Cardiac fibroblast (primary cell): ENCODE results near the gene ATG10.
A peak's percentile ranks its signal among the peaks of the same experiment; 100 is the strongest.

Experiments used
- DNase-seq, 2 donors: peaks; one replicate each; pipeline versions ENCODE4 v3.0.0 to v3.0.0-alpha.2; 2010; ENCODE audit warnings: low read depth in 2 of 2
- H3K4me3 ChIP-seq, 2 donors: replicated peaks in 1 of 2; 1 replicate in 1 of 2; 2 replicates in 1 of 2; pipeline ENCODE4 v1.5.1; 2011; ENCODE audit warnings: low read depth in 2 of 2, low read length in 2 of 2, mild to moderate bottlenecking in 2 of 2, moderate library complexity in 1 of 2
- TF ChIP-seq, protein P1 (sequence below): IDR thresholded peaks from one replicate; pipeline ENCODE4 v1.5.1; 2011; ENCODE audit warnings: low read depth, mild to moderate bottlenecking, low read length, inconsistent platforms

ATG10 gene

DNA sequence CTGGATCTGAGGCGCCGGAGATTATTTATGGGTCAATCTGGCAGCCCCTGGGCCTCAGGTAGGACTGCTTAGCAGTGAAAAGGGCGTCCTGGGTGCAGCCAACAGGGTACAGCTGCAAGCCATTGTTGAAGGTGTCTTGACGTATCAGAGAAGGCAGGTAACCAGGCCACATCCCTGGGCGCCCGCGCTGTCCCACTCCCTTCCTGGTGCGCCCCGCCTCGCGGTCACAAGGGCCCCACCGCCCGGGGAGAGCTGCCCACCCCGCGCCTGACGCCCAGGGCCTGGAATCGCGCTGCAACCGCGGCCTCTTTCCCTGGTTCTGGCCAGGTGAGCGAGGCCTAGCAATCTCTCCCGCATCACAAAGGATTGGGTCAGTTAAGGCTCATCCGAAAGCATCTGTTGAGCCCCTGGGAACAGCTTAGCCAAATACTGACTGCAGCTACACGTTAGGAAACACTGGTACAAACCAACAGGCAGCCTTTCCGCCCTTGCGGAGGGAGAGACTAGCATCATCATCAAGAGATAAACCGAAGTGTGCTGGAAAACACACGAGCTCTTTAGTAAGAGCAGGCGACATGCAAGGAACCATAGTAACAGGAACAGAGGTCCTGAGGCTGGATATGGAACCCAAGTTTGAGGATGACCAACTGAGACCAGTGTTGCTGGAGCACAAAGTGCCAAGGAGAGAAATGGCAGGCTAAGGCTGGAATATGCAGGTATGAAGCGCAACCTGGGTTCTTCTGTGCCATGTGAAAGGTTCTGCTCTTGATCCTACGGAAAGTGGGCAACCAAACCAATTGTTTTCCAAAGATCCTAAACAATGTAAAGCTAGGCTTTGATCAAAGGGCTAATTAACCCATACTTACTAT, 302.8 kb downstream of the ATG10 start:
- TF ChIP-seq, protein P1, sequence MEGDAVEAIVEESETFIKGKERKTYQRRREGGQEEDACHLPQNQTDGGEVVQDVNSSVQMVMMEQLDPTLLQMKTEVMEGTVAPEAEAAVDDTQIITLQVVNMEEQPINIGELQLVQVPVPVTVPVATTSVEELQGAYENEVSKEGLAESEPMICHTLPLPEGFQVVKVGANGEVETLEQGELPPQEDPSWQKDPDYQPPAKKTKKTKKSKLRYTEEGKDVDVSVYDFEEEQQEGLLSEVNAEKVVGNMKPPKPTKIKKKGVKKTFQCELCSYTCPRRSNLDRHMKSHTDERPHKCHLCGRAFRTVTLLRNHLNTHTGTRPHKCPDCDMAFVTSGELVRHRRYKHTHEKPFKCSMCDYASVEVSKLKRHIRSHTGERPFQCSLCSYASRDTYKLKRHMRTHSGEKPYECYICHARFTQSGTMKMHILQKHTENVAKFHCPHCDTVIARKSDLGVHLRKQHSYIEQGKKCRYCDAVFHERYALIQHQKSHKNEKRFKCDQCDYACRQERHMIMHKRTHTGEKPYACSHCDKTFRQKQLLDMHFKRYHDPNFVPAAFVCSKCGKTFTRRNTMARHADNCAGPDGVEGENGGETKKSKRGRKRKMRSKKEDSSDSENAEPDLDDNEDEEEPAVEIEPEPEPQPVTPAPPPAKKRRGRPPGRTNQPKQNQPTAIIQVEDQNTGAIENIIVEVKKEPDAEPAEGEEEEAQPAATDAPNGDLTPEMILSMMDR: no peak
- DNase-seq: peak in 1 of 2 donors; percentile 18
- H3K4me3 ChIP-seq: no peak overlapping the region

DNA sequence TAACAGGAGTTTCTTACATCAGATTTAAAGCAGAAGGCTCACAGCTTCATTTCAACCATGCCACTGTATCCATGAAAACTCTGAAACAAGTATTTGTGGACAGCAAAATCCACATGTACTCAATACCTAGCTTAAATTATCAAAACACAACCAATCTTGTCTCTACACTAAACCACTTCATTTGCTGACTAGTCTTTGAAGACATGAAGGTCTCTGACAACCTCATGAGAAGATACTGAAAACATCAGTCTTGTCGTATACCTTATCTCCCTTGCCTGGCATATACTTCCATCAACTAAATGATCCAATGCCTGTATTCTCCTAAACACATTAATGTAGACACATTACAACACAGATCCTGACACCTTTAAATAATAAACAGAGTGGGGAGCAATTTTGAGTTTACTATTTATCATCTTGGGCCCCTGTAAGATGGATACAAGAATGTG, 303.4 kb downstream of the ATG10 start:
- no peak for DNase-seq
- no peak overlapping the region for H3K4me3 ChIP-seq
- TF ChIP-seq, protein P1: no peak

GRCh38 chr5:82276800-82277612, 305.2 kb downstream of the ATG10 start:
- TF ChIP-seq, protein P1: no peak
- no peak for DNase-seq
- H3K4me3 ChIP-seq: peak overlapping the region; percentile 92 to 96

DNA sequence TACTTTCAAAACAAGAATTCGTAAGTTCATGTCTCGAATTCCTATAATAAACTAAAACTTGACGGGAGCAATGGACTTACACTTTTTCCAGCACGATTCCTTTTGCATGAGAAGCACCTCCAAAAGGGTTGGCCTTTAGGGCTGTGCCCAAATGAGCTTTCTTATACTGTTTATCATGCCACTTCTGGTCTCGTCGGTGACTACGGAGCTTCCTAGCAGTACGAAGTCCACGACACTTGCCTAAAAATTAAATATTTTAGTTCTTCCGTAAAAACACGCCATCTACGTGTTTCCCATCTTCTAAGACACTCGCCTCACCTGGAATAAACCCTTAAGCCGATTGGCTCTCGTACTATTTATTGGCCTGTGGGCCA, 305.8 kb downstream of the ATG10 start:
- TF ChIP-seq, protein P1: no peak
- peak in 1 of 2 donors; percentile 30 for DNase-seq
- H3K4me3 ChIP-seq: peak overlapping the region; percentile 92 to 96

DNA sequence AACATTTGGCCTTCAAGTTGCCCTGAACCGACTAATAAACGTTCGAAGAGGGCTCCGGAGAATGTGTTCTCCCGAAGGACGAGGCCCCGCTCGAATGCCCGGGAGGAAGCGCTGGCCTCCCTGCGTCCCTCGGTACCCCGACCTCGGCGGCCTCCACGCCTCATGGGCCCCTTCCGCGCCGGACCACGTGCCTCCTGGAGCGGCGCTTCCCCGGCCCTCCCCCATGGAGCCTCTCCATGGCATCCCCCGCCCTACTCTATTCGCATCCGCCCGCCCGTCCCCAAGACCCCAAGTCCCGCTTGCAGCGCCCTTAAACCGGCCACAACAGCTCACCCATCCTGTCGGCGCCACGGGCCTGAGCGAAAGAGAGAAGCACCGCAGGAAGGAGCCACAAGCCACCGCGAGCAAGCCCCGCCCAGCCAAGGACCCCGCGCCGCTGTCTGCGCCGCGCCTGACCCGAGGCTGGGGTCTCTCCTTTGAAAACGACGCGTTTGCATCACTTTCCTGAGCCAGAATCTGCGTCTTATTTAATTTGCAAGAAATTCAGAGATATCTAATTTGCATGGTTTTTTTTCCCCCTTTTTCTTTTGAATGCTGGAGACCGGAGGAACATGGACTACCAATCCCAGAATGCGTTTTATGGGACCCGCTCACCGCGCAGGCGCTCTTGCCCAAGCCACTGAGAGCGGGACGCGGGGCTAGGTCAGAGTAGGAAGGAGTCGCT, 306.3 kb downstream of the ATG10 start, which contains the start of gene RPS23:
Gene RPS23, minus strand, starts transcription at position 368 of the 724 bp plus-strand sequence. Its CDS starts 31 bp downstream, at position 337.
- peak within 1 kb of the TSS; percentile 92 to 96 for H3K4me3 ChIP-seq

More for the DNA sequence above, 306.3 kb downstream of the ATG10 start, which contains the start of gene RPS23:
- DNase-seq: peak; percentile 94 to 95
- TF ChIP-seq, protein P1: no peak
